PC-3 (cell line): ENCODE measurements around the gene CADM4.

Experiments used
- EZH2 ChIP-seq: fragments of 300-600 bp; sonication (generic); IDR thresholded peaks from one replicate; pipeline ENCODE4 v1.6.1; 2017; ENCODE audit warnings: antibody characterized with exemption, mild to moderate bottlenecking, low read length; ENCODE audit not compliant: unreplicated experiment
- TF ChIP-seq, protein P1 (sequence below): fragments of 300-600 bp; sonication (generic); conservative IDR thresholded peaks from 2 replicates; pipeline ENCODE4 v1.5.1; 2017; ENCODE audit warnings: antibody characterized with exemption, low read depth, mild to moderate bottlenecking, low read length

DNA sequence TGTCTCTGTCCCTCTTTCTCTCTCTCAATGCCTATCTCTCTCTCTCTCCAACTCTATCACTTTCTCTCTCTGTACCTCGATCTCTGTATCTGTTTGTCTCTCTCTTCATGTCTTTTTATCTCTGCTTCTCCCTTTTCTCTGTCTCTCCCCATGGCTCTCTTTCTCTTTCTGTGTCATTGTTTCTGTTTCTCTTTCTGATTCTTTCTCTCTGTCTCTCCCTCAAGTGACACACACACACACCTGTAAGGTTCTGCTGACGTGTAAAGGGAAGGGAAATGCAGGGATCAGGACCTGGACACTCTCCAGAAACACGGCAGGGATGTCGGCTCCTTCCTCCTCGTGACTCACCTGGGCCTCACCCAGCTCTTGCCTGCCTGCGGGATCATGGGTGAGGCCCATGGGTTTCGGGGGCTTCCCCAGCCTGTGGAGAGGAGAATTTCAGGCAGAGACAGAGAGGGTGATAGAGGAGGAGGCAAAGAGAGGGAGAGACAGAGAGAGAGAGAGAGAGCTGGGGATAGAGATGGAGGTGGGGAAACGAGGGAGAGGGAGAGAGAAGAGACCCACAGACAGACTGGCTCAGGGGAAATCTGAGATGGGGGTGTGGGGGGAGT is 35.7 kb upstream of the CADM4 start:
- TF ChIP-seq, protein P1, sequence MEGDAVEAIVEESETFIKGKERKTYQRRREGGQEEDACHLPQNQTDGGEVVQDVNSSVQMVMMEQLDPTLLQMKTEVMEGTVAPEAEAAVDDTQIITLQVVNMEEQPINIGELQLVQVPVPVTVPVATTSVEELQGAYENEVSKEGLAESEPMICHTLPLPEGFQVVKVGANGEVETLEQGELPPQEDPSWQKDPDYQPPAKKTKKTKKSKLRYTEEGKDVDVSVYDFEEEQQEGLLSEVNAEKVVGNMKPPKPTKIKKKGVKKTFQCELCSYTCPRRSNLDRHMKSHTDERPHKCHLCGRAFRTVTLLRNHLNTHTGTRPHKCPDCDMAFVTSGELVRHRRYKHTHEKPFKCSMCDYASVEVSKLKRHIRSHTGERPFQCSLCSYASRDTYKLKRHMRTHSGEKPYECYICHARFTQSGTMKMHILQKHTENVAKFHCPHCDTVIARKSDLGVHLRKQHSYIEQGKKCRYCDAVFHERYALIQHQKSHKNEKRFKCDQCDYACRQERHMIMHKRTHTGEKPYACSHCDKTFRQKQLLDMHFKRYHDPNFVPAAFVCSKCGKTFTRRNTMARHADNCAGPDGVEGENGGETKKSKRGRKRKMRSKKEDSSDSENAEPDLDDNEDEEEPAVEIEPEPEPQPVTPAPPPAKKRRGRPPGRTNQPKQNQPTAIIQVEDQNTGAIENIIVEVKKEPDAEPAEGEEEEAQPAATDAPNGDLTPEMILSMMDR = no peak
- no peak for TF ChIP-seq EZH2
